BLaER1 treated with 17β-estradiol and CSF1 and Interleukin-3, amounts not matched to agents 10 nM and 100 nM (cell line): ENCODE results near the gene NOL4L.
A peak's percentile ranks its signal among the peaks of the same experiment; 100 is the strongest.

Source experiments
- H3K27ac ChIP-seq, 11 experiments: shearing (Covaris generic); formaldehyde crosslinking; 2 replicates each; pipeline ENCODE4 v1.8.1; 2022
- H3K27me3 ChIP-seq, 11 experiments: shearing (Covaris generic); formaldehyde crosslinking; 2 replicates each; pipeline ENCODE4 v1.8.1; 2022
- H3K36me3 ChIP-seq, 11 experiments: shearing (Covaris generic); formaldehyde crosslinking; 2 replicates each; pipeline ENCODE4 v1.8.1; 2022
- H3K4me1 ChIP-seq, 10 experiments: shearing (Covaris generic); formaldehyde crosslinking; 2 replicates each; pipeline ENCODE4 v1.8.1; 2022
- H3K4me2 ChIP-seq, 11 experiments: shearing (Covaris generic); formaldehyde crosslinking; 2 replicates each; pipeline ENCODE4 v1.8.1; 2022
- H3K4me3 ChIP-seq, 10 experiments: shearing (Covaris generic); formaldehyde crosslinking; 2 replicates each; pipeline ENCODE4 v1.8.1; 2022
- H3K9ac ChIP-seq, 11 experiments: shearing (Covaris generic); formaldehyde crosslinking; 2 replicates each; pipeline ENCODE4 v1.8.1; 2022
- H3K9me3 ChIP-seq, 11 experiments: shearing (Covaris generic); formaldehyde crosslinking; replicated peaks in 1 of 11; 2 replicates each; pipeline ENCODE4 v1.8.1; 2022
- H4K20me1 ChIP-seq, 11 experiments: shearing (Covaris generic); formaldehyde crosslinking; 2 replicates each; pipeline ENCODE4 v1.8.1; 2022
- Cebpa-rat ChIP-seq, 11 experiments: shearing (Covaris generic); IDR thresholded peaks; 2 replicates each; pipeline ENCODE4 v1.8.1; 2022

Gene NOL4L

DNA sequence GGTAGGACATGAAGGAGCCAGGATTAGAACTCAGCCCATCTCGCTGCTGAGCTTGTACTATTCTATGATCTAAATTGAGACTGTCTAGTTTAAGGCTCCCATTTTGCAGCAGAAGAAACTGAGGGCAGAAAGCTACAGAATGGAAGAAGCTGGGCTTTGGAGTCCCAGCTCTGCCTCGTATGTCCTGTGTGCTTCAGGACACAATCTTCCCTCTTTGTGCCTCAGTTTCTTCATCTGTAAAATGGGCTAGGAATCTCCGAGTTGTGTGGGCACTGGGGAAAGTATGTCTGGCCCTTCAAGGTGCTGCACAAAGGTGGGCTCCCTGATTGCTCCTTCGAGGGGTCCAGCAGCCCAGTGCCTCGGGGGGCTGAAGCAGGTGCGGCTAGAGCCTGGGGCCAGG is 20.7 kb downstream of the NOL4L start:
- H3K36me3 ChIP-seq: no peaks in the 10 kb centered on the region
- 0 out of 22 replicates have a peak overlapping the region, but pooled peaks of 1 of the 11 experiments have one; percentile 14 for H3K9ac ChIP-seq
- no peak for TF ChIP-seq Cebpa-rat (IDR thresholded peaks at IDR 0.05)
- H3K27ac ChIP-seq: no peak overlapping the region
- no peaks in the 10 kb centered on the region for H3K27me3 ChIP-seq
- peak overlapping the region in 5 of 11 experiments; percentile 12 to 68 (median 57); a peak in 8 of 22 replicates for H3K4me2 ChIP-seq
- H3K4me1 ChIP-seq: peaks cover 42 to 68% (median 55%) of the 10 kb centered on the region in 10 experiments
- H3K9me3 ChIP-seq: no peaks in the 10 kb centered on the region
- H4K20me1 ChIP-seq: peaks cover 6 to 94% (median 76%) of the 10 kb centered on the region in 11 experiments; a peak in 19 of 22 replicates
- no peak overlapping the region for H3K4me3 ChIP-seq

DNA sequence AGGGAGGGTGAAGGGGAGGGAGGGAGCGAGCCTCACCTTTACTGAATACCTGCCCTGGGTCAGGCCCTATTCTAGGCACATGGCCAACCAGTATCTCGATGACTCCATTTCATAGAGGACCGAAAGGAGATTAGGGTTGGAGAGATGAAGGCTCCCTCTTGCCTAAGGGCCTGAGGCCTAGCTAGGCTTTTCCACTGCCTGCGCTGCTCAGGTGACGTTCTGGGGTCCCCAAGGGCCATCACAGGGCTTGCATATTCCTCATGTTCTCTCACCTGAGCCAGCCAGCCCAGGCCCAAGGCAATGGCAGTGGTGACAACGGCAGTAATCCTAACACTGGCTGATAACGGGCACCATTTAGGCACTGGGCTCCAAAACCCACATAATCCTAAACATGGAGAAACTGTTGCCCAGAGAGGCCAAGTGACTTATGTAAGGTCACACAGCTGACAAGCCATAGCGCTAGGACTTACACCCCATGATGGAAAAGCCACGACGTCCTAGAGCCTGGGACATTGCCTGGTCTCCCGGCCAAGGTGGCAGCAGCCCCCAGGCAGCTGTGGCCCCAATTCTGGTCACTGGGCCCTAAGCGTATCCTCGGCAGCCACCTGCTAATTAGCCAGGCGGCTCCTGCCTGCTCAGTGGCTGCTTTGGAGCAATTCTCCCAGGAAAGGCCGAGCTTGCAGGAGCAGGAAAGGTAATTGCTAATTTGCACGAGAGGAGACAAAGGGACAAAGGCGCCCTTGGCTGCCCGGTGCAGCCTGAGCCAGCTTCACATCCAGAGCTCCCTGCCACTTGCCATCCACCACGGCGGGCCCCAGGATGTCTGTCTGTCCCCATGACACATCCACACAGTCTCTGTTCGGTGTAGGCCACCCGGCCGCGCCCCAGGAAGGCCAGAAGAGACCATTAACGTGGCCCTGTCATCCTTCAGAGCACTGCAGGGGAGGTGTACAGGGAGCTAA is 21.5 kb downstream of the NOL4L start:
- H3K4me1 ChIP-seq: peaks cover 47 to 70% (median 57%) of the 10 kb centered on the region in 10 experiments
- H4K20me1 ChIP-seq: peaks cover 6 to 94% (median 76%) of the 10 kb centered on the region in 11 experiments; a peak in 19 of 22 replicates
- TF ChIP-seq Cebpa-rat (IDR thresholded peaks at IDR 0.05): no peak

DNA sequence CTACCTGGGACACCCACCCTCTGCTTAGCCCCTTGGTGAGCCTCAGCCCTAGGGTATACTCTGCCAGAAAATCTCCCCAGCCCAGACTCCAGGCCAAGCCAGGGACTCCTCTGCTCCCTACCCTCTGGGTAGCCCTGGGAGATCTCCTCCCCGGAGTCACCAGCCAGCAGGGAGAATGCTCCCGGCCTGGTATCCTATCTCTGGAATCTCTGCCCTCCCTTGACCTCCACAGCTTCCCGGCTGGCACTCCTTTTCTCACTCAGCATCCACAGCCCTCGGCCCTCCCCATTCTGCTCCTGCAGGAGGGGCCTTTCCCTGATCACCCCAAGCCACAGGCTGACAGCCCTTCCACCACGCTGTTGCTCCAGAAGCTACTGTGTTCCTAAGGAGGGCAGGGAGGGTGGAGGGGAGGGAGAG is 22.6 kb downstream of the NOL4L start:
- H3K4me3 ChIP-seq: no peak overlapping the region
- no peaks in the 10 kb centered on the region for H3K9me3 ChIP-seq

More for the DNA sequence above, 21.5 kb downstream of the NOL4L start:
- Histone ChIP-seq H3K4me2 (no peak overlapping the region), H3K27me3 (no peaks in the 10 kb centered on the region), H3K27ac (no peak overlapping the region), H3K36me3 (no peaks in the 10 kb centered on the region), H3K9ac (no peak overlapping the region), H3K4me3 (no peak overlapping the region), H3K9me3 (no peaks in the 10 kb centered on the region)

DNA sequence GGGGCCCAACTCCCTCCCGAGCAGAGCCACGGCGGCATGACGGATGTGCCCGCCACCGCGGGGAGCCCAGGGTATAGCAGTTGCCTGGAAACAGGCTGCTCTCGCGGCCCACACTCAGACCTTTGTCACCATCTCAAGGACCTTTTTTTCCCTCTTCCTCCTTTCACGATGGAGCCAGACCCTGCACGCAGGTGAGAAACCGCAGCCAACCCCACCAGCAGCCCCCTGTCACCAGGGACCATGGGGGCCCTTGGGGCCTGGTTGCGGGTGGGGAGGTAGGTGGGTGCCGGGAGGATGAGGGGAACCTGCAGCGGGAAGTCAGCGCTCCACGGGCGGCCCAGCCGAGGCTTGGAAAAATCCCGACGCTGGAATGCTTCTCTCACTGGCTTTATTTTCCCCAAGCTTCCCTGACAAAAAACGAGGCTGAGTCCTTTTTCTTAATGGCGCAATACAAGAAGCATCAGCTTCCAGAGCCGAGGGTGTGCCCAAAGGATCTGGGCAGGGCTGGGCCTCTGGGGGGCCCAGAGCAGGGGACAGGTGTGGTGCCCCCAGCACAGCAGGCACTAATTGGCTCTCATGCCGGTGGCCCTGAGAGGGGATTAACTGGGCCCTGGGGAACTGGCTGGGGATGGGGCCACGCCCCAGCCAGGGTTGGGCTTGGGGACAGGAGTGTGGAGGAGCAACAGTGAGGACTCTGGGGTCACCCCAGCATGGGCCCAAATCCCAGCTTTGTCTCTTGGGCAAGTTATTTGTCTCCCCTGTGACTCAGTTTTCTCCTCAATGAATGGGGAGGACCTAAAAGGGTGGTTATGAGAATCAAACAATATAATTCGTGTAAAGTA is 23.9 kb downstream of the NOL4L start:
- no peak for TF ChIP-seq Cebpa-rat (IDR thresholded peaks at IDR 0.05)
- Histone ChIP-seq H3K27ac (peak overlapping the region in 3 of 11 experiments; percentile 5 to 35 (median 14); a peak in 2 of 22 replicates), H3K9me3 (no peaks in the 10 kb centered on the region), H3K9ac (peak overlapping the region in 8 of 11 experiments; percentile 1 to 63 (median 36); a peak in 11 of 22 replicates), H3K4me1 (peaks cover 53 to 76% (median 61%) of the 10 kb centered on the region in 10 experiments), H3K27me3 (no peaks in the 10 kb centered on the region), H4K20me1 (peaks cover 6 to 95% (median 62%) of the 10 kb centered on the region in 11 experiments; a peak in 18 of 22 replicates), H3K36me3 (no peaks in the 10 kb centered on the region), H3K4me3 (no peak overlapping the region; a peak in 1 of 20 replicates), H3K4me2 (peak overlapping the region; percentile 63 to 86 (median 83))

More for the DNA sequence above, 22.6 kb downstream of the NOL4L start:
- Histone ChIP-seq H3K27me3 (no peaks in the 10 kb centered on the region), H3K9ac (no peak overlapping the region), H3K36me3 (no peaks in the 10 kb centered on the region), H4K20me1 (peaks cover 6 to 95% (median 74%) of the 10 kb centered on the region in 11 experiments; a peak in 19 of 22 replicates), H3K4me1 (peaks cover 54 to 71% (median 59%) of the 10 kb centered on the region in 10 experiments), H3K4me2 (peak overlapping the region in 2 of 11 experiments; percentile 82 to 84; a peak in 1 of 22 replicates), H3K27ac (no peak overlapping the region)
- TF ChIP-seq Cebpa-rat (IDR thresholded peaks at IDR 0.05): no peak

DNA sequence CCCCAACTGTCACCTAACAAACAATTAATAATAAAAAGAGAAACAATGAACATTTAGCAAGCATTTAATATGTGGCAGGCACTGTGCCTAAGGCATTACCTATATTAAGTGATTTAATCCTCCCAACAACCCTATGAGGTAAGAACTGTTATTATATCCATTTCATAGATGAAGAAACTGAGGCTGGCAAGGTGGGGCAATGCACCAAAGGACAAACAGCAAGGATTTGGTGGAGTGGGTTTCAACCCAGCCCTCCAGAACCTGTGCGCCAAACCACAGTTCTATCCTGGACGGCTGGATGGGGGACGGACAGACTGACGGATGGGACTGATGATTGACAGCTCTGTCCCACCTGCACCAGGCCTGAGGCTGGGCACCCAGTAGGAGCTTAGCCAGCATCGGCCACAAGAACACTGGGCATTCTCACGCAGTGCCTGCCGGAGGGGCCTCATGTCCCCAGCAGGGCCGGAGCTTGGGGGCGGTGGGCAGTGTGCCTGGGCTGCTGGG is 24.6 kb downstream of the NOL4L start:
- Histone ChIP-seq H3K4me3 (no peak overlapping the region), H3K27me3 (no peaks in the 10 kb centered on the region), H3K36me3 (no peaks in the 10 kb centered on the region), H3K9ac (peak overlapping the region in 8 of 11 experiments; percentile 1 to 63 (median 36); a peak in 12 of 22 replicates), H3K27ac (peak overlapping the region in 3 of 11 experiments; percentile 5 to 35 (median 14); a peak in 2 of 22 replicates), H3K4me1 (peaks cover 52 to 78% (median 62%) of the 10 kb centered on the region in 10 experiments), H3K4me2 (peak overlapping the region; percentile 63 to 86 (median 83)), H3K9me3 (no peaks in the 10 kb centered on the region), H4K20me1 (peaks cover 4 to 93% (median 57%) of the 10 kb centered on the region in 11 experiments; a peak in 18 of 22 replicates)
- TF ChIP-seq Cebpa-rat (IDR thresholded peaks at IDR 0.05): no peak

DNA sequence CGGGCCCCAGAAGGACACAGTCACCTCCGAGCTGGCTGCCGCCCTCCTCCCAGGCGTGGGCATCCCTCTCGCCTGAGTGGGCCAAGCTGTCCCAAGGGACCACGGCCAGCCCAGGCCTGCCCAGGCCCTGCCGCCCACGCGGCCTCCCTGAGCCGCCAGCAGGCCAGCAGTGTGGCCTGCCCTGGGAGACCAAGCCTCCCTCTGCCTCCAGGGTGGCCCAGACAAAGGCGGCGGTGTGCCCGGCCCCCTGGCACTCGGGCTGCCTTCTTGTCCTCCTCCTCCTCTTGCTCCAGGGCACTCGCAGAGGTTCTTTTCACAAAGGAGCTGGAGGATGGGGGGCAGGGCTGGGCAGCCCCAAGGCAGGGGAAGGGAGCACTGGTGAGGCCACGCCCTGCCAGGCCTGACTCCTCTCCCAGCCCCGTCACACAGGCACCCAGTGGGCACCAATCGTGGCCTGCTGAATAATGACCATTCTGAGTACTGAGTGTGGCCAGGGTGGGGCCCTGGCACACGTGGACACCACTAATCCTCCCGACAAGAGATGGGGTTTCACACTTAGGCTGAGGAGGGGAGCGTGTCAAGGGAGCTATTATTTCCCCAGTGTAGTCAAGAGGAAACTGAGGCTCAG is 25.3 kb downstream of the NOL4L start:
- Histone ChIP-seq H3K27ac (peak overlapping the region in 8 of 11 experiments; percentile 4 to 52 (median 44); a peak in 11 of 22 replicates), H3K4me1 (peaks cover 51 to 79% (median 63%) of the 10 kb centered on the region in 10 experiments), H3K4me2 (peak overlapping the region; percentile 51 to 86 (median 83); a peak in 20 of 22 replicates), H3K4me3 (no peak overlapping the region), H4K20me1 (peaks cover 0 to 88% (median 52%) of the 10 kb centered on the region in 11 experiments; a peak in 18 of 22 replicates), H3K9ac (peak overlapping the region in 7 of 11 experiments; percentile 15 to 54 (median 44); a peak in 11 of 22 replicates), H3K9me3 (no peaks in the 10 kb centered on the region), H3K36me3 (no peaks in the 10 kb centered on the region), H3K27me3 (no peaks in the 10 kb centered on the region)
- no peak for TF ChIP-seq Cebpa-rat (IDR thresholded peaks at IDR 0.05)

DNA sequence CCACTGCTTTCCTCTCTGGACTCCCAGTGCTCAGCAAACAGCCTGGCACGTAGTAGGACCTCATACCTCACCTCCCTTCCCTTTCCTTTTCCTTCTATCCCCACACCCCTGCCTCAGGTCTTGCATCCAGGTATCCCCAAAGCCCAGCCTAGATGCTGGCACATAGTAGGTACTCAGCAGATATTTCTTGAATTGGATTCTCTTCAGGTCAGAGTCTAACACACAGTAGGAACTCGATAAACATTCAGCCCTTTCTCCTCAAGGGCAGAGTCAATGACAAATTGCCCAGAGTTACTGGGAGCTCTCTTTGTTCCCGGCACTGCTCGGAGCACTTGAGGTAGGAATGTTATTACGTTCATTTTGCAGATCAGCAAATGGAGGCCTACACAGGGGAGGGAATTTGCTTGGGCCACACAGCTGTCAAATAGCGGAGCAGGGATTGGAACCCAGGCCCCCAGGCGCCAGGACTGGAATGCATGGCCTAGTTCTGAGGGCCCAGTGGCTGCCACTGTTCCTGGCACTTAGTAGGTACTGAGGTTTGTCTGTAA is 25.9 kb downstream of the NOL4L start:
- Histone ChIP-seq H3K4me3 (no peak overlapping the region), H3K36me3 (no peaks in the 10 kb centered on the region), H3K27me3 (no peaks in the 10 kb centered on the region), H3K9me3 (no peaks in the 10 kb centered on the region), H3K4me1 (peaks cover 51 to 81% (median 68%) of the 10 kb centered on the region in 10 experiments), H3K27ac (peak overlapping the region in 6 of 11 experiments; percentile 4 to 52 (median 45); a peak in 11 of 22 replicates), H3K4me2 (peak overlapping the region; percentile 51 to 86 (median 83); a peak in 20 of 22 replicates), H4K20me1 (peaks cover 0 to 86% (median 48%) of the 10 kb centered on the region in 11 experiments; a peak in 18 of 22 replicates), H3K9ac (peak overlapping the region in 7 of 11 experiments; percentile 15 to 54 (median 44); a peak in 10 of 22 replicates)
- no peak for TF ChIP-seq Cebpa-rat (IDR thresholded peaks at IDR 0.05)
